A673 (cell line): ENCODE results near the gene BCL6.

ENCODE experiments used
- CTCF ChIP-seq: fragments of 300-800, 200-600 bp; sonication (generic); conservative IDR thresholded peaks from 2 replicates; pipeline ENCODE4 v1.5.1; 2017; ENCODE audit warnings: low read depth, mild to moderate bottlenecking, antibody characterized with exemption, low read length, moderate library complexity, mixed read lengths
- EZH2 ChIP-seq: fragments of 200-600 bp; sonication (generic); IDR thresholded peaks from 2 replicates; pipeline ENCODE4 v1.6.1; 2017; ENCODE audit warnings: borderline replicate concordance, low read depth, mild to moderate bottlenecking, mixed read lengths, antibody characterized with exemption, low read length; ENCODE audit not compliant: poor library complexity, severe bottlenecking

- TF ChIP-seq CTCF (no peak), EZH2 (no peak)
Measured at GRCh38 chr3:187769771-187770170, 24.5 kb upstream of the BCL6 start.
